HG03439 (cell line): ENCODE data around the gene TPP2.

Experiments used
- ATAC-seq: cut with Tn5 transposase; IDR thresholded peaks from one replicate; pipeline ENCODE4 v1.9.1; 2021; ENCODE audit warnings: mild to moderate bottlenecking, moderate library complexity; ENCODE audit not compliant: unreplicated experiment

Gene TPP2

DNA sequence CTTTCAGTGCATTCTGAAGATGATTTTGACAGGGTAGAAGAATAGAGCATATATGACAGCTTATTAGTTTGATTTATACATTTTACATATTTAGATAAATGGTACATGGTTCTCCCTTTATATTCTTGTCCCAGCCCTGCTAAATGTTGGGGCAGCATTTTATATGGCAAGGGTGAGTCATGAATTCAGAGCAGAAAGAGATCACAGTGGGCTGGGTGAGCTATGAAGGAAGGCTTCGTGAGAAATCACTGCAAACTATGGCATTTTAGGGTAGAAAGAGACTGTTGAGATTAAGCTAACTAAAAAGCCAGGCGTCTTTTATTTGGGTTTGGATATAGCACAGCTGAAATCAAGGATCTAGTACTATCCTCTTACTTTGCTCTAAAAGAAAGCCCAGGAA, 122.0 kb downstream of the TPP2 start:
- ATAC-seq, result no peak

GRCh38 chr13:102721800-102722231, 125.0 kb downstream of the TPP2 start:
- no peak for ATAC-seq

- ATAC-seq, result no peak
Observed at GRCh38 chr13:102724923-102725322, 128.1 kb downstream of the TPP2 start.

GRCh38 chr13:102726430-102726829, 129.6 kb downstream of the TPP2 start:
- ATAC-seq, result no peak
